DMS53 treated with DMSO at 0.1 percent for 48 hours (cell line): Measurements from ENCODE around the gene PRIMA1.

Experiments used
- DNase-seq: peaks from one replicate; lab custom pipeline; 2025; ENCODE audit not compliant: unreplicated experiment; lab: John Stamatoyannopoulos, UW

Gene PRIMA1

GRCh38 chr14:93713726-93714405, 74.4 kb downstream of the PRIMA1 start:
- DNase-seq = no peak

GRCh38 chr14:93712838-93713724, 75.2 kb downstream of the PRIMA1 start:
- DNase-seq = no peak

GRCh38 chr14:93712079-93712837, 76.0 kb downstream of the PRIMA1 start:
- no peak for DNase-seq

- no peak for DNase-seq
Observed at GRCh38 chr14:93709249-93709648, 79.0 kb downstream of the PRIMA1 start.

GRCh38 chr14:93708800-93709199, 79.5 kb downstream of the PRIMA1 start:
- DNase-seq = no peak

- DNase-seq = no peak
Observed at GRCh38 chr14:93708311-93708734, 80.0 kb downstream of the PRIMA1 start.

GRCh38 chr14:93707475-93707874, 80.8 kb downstream of the PRIMA1 start:
- DNase-seq = no peak

- DNase-seq = no peak
Observed at GRCh38 chr14:93706360-93706955, 81.8 kb downstream of the PRIMA1 start.

- no peak for DNase-seq
Observed at GRCh38 chr14:93705513-93706156, 82.7 kb downstream of the PRIMA1 start.

- DNase-seq = no peak
Observed at GRCh38 chr14:93703941-93704340, 84.3 kb downstream of the PRIMA1 start.

GRCh38 chr14:93702946-93703345, 85.3 kb downstream of the PRIMA1 start:
- no peak for DNase-seq

- no peak for DNase-seq
Observed at GRCh38 chr14:93701562-93701961, 86.7 kb downstream of the PRIMA1 start.

- no peak for DNase-seq
Observed at GRCh38 chr14:93700928-93701327, 87.4 kb downstream of the PRIMA1 start.

GRCh38 chr14:93693914-93694313, 94.4 kb downstream of the PRIMA1 start:
- DNase-seq = no peak

- DNase-seq = no peak
Observed at GRCh38 chr14:93691042-93691780, 97.1 kb downstream of the PRIMA1 start.

- no peak for DNase-seq
Observed at GRCh38 chr14:93690146-93690545, 98.1 kb downstream of the PRIMA1 start.

- no peak for DNase-seq
Observed at GRCh38 chr14:93688820-93689219, 99.5 kb downstream of the PRIMA1 start.

- no peak for DNase-seq
Observed at GRCh38 chr14:93688239-93688666, 100.0 kb downstream of the PRIMA1 start.

- no peak for DNase-seq
Observed at GRCh38 chr14:93686268-93686667, 102.0 kb downstream of the PRIMA1 start.
